Measurements from ENCODE around the gene KRT72.

GRCh38 chr12:52600475-52600874, 788 bp downstream of the KRT72 start:
- TF ChIP-seq BCL11A (tag by site-specific recombination; IDR thresholded peaks at IDR 0.05; ENCODE audit: low read depth) (no peak), ZNF624 (tag by site-specific recombination; IDR thresholded peaks at IDR 0.05) (no peak), ZNF529 (tag by site-specific recombination; IDR thresholded peaks at IDR 0.05; ENCODE audit: insufficient replicate concordance) (no peak), GLIS1 (tag by site-specific recombination; IDR thresholded peaks at IDR 0.05) (no peak), CTCF (tag by site-specific recombination; IDR thresholded peaks at IDR 0.05) (no peak), ZNF433 (tag by site-specific recombination; IDR thresholded peaks at IDR 0.05; ENCODE audit: low read depth) (no peak), GLI2 (tag by site-specific recombination; IDR thresholded peaks at IDR 0.05; ENCODE audit: borderline replicate concordance, low read depth) (no peak), ZNF777 (tag by site-specific recombination; IDR thresholded peaks at IDR 0.05; ENCODE audit: borderline replicate concordance) (no peak)
- TF ChIP-seq, protein P1, sequence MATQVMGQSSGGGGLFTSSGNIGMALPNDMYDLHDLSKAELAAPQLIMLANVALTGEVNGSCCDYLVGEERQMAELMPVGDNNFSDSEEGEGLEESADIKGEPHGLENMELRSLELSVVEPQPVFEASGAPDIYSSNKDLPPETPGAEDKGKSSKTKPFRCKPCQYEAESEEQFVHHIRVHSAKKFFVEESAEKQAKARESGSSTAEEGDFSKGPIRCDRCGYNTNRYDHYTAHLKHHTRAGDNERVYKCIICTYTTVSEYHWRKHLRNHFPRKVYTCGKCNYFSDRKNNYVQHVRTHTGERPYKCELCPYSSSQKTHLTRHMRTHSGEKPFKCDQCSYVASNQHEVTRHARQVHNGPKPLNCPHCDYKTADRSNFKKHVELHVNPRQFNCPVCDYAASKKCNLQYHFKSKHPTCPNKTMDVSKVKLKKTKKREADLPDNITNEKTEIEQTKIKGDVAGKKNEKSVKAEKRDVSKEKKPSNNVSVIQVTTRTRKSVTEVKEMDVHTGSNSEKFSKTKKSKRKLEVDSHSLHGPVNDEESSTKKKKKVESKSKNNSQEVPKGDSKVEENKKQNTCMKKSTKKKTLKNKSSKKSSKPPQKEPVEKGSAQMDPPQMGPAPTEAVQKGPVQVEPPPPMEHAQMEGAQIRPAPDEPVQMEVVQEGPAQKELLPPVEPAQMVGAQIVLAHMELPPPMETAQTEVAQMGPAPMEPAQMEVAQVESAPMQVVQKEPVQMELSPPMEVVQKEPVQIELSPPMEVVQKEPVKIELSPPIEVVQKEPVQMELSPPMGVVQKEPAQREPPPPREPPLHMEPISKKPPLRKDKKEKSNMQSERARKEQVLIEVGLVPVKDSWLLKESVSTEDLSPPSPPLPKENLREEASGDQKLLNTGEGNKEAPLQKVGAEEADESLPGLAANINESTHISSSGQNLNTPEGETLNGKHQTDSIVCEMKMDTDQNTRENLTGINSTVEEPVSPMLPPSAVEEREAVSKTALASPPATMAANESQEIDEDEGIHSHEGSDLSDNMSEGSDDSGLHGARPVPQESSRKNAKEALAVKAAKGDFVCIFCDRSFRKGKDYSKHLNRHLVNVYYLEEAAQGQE (tag by site-specific recombination; IDR thresholded peaks at IDR 0.05), result no peak

Measured in HEK293 (cell line).